Measurements from ENCODE around the gene SLC46A2. TPM values are rescaled to one million over a fixed set of nuclear protein-coding genes. Genes with fewer than 3 reads are reported as not detected.
A peak's percentile ranks its signal among the peaks of the same experiment; 100 is the strongest.

The SLC46A2 gene
- total RNA-seq, 1 donor from 2014 or later: not detected

- no peaks in the 10 kb centered on the region for H3K9me3 ChIP-seq (ENCODE audit: insufficient read depth, low read depth, low read length)
- H3K4me1 Mint-ChIP-seq (ENCODE audit: low read depth, unreplicated experiment): peaks cover 13% of the 10 kb centered on the region
- H3K79me2 ChIP-seq (ENCODE audit: insufficient read depth, low read length): no peaks in the 10 kb centered on the region
- H3K27me3 Mint-ChIP-seq (ENCODE audit: low read depth, unreplicated experiment): peaks cover 5% of the 10 kb centered on the region
- H3K4me3 Mint-ChIP-seq (ENCODE audit: unreplicated experiment): no peak overlapping the region
- no peak for TF ChIP-seq CTCF (IDR thresholded peaks at IDR 0.05; ENCODE audit: insufficient read depth, low read depth, low read length)
- no peak for TF ChIP-seq EZH2 (IDR thresholded peaks at IDR 0.05; ENCODE audit: insufficient read depth, low read length)
- H3K27ac ChIP-seq (ENCODE audit: low read depth, low read length): no peak overlapping the region
- H3K9me3 Mint-ChIP-seq (ENCODE audit: unreplicated experiment): peaks cover 5% of the 10 kb centered on the region
- H3K4me2 ChIP-seq (ENCODE audit: low read length): no peak overlapping the region
- no peaks in the 10 kb centered on the region for H4K20me1 ChIP-seq (ENCODE audit: insufficient read depth, low read length)
- FAIRE-seq (no peak), DNase-seq (ENCODE audit: low read depth) (no peak)
- H3K27me3 ChIP-seq (ENCODE audit: insufficient read depth, low read length): peaks cover 7% of the 10 kb centered on the region
- peaks cover 15% of the 10 kb centered on the region for H3K36me3 Mint-ChIP-seq (ENCODE audit: low read depth, unreplicated experiment)
- H2AFZ ChIP-seq (ENCODE audit: low read depth, low read length): no peak overlapping the region
- H3K27ac Mint-ChIP-seq (ENCODE audit: unreplicated experiment): no peak overlapping the region
- no peaks in the 10 kb centered on the region for H3K36me3 ChIP-seq (ENCODE audit: insufficient read depth, low read length)
- no peak overlapping the region for H3K9ac ChIP-seq (ENCODE audit: low read length)
- H3K4me1 ChIP-seq (ENCODE audit: insufficient read depth, low read length): peaks cover 17% of the 10 kb centered on the region
- H3K4me3 ChIP-seq (ENCODE audit: insufficient read depth, low read depth, low read length): no peak overlapping the region
These were observed 5.4 kb downstream of the SLC46A2 start for GRCh38 chr9:112885324-112885723.

- no peak for TF ChIP-seq CTCF (IDR thresholded peaks at IDR 0.05; ENCODE audit: insufficient read depth, low read depth, low read length)
- no peak for TF ChIP-seq EZH2 (IDR thresholded peaks at IDR 0.05; ENCODE audit: insufficient read depth, low read length)
- peak overlapping the region; percentile 49 for H3K4me2 ChIP-seq (ENCODE audit: low read length)
- no peak overlapping the region for H3K27ac Mint-ChIP-seq (ENCODE audit: unreplicated experiment)
These were observed 6.0 kb downstream of the SLC46A2 start for GRCh38 chr9:112884721-112885120.

GRCh38 chr9:112884101-112884500 is 6.6 kb downstream of the SLC46A2 start:
- peaks cover 16% of the 10 kb centered on the region for H3K4me1 ChIP-seq (ENCODE audit: insufficient read depth, low read length)
- peak overlapping the region; percentile 49 for H3K4me2 ChIP-seq (ENCODE audit: low read length)
- Mint-ChIP-seq H3K27ac (ENCODE audit: unreplicated experiment) (no peak overlapping the region), H3K27me3 (ENCODE audit: low read depth, unreplicated experiment) (no peaks in the 10 kb centered on the region), H3K4me1 (ENCODE audit: low read depth, unreplicated experiment) (peaks cover 13% of the 10 kb centered on the region), H3K4me3 (ENCODE audit: unreplicated experiment) (no peak overlapping the region), H3K36me3 (ENCODE audit: low read depth, unreplicated experiment) (peaks cover 11% of the 10 kb centered on the region), H3K9me3 (ENCODE audit: unreplicated experiment) (peaks cover 5% of the 10 kb centered on the region)
- peak; percentile 83 for DNase-seq (ENCODE audit: low read depth)
- FAIRE-seq: no peak
- H3K9ac ChIP-seq (ENCODE audit: low read length): no peak overlapping the region
- H3K27me3 ChIP-seq (ENCODE audit: insufficient read depth, low read length): no peaks in the 10 kb centered on the region
- no peak overlapping the region for H3K4me3 ChIP-seq (ENCODE audit: insufficient read depth, low read depth, low read length)
- H4K20me1 ChIP-seq (ENCODE audit: insufficient read depth, low read length): no peaks in the 10 kb centered on the region
- no peaks in the 10 kb centered on the region for H3K36me3 ChIP-seq (ENCODE audit: insufficient read depth, low read length)
- TF ChIP-seq CTCF (IDR thresholded peaks at IDR 0.05; ENCODE audit: insufficient read depth, low read depth, low read length): no peak
- TF ChIP-seq EZH2 (IDR thresholded peaks at IDR 0.05; ENCODE audit: insufficient read depth, low read length): no peak
- no peaks in the 10 kb centered on the region for H3K79me2 ChIP-seq (ENCODE audit: insufficient read depth, low read length)
- H3K9me3 ChIP-seq (ENCODE audit: insufficient read depth, low read depth, low read length): no peaks in the 10 kb centered on the region
- no peak overlapping the region for H3K27ac ChIP-seq (ENCODE audit: low read depth, low read length)
- H2AFZ ChIP-seq (ENCODE audit: low read depth, low read length): no peak overlapping the region

More at GRCh38 chr9:112884721-112885120, 6.0 kb downstream of the SLC46A2 start:
- no peak for DNase-seq (ENCODE audit: low read depth)
- no peak for FAIRE-seq
- H2AFZ ChIP-seq (ENCODE audit: low read depth, low read length): no peak overlapping the region
- no peak overlapping the region for H3K4me3 ChIP-seq (ENCODE audit: insufficient read depth, low read depth, low read length)
- Mint-ChIP-seq H3K27me3 (ENCODE audit: low read depth, unreplicated experiment) (peaks cover 5% of the 10 kb centered on the region), H3K9me3 (ENCODE audit: unreplicated experiment) (peaks cover 5% of the 10 kb centered on the region), H3K36me3 (ENCODE audit: low read depth, unreplicated experiment) (peaks cover 15% of the 10 kb centered on the region), H3K4me3 (ENCODE audit: unreplicated experiment) (no peak overlapping the region), H3K4me1 (ENCODE audit: low read depth, unreplicated experiment) (peaks cover 13% of the 10 kb centered on the region)
- peaks cover 3% of the 10 kb centered on the region for H3K27me3 ChIP-seq (ENCODE audit: insufficient read depth, low read length)
- H3K36me3 ChIP-seq (ENCODE audit: insufficient read depth, low read length): no peaks in the 10 kb centered on the region
- no peaks in the 10 kb centered on the region for H3K79me2 ChIP-seq (ENCODE audit: insufficient read depth, low read length)
- no peaks in the 10 kb centered on the region for H4K20me1 ChIP-seq (ENCODE audit: insufficient read depth, low read length)
- H3K4me1 ChIP-seq (ENCODE audit: insufficient read depth, low read length): peaks cover 16% of the 10 kb centered on the region
- H3K9me3 ChIP-seq (ENCODE audit: insufficient read depth, low read depth, low read length): no peaks in the 10 kb centered on the region
- no peak overlapping the region for H3K27ac ChIP-seq (ENCODE audit: low read depth, low read length)
- H3K9ac ChIP-seq (ENCODE audit: low read length): no peak overlapping the region
